ENCODE results near the gene RNPEPL1.

The RNPEPL1 gene

DNA sequence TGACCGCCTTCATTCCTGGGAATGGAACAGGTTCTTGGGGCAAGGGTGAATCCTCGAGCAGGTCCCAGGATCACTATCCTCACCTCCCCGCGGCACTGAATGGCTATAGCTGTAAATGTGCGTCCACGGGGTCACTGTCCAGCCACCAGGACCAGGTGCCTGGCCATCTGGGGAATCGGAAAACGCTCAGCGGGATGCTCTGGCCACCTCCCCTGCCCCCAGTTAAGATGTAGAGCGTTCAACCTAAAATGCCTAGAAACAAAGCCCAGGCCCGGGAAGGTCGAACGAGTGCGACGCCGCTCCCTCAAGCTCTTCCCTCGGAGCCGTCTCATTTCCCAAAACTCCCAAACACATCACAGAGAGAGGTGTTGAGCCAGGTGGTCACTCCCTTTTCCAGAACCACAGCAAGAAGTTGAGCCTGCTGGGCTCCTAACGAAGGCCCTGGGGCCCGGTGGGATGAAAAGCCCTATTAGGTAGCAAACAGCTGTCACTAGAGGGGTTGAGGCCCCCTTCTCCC lies 17.5 kb downstream of the RNPEPL1 start:
- Histone ChIP-seq H3K4ac (ENCODE audit: low read length) (no peak overlapping the region), H3K9ac (ENCODE audit: low read depth, low read length, poor library complexity) (peak overlapping the region; percentile 93), H3K23ac (ENCODE audit: low read depth, low read length, poor library complexity) (no peak overlapping the region), H3K27ac (replicated peaks; ENCODE audit: low read length) (peak overlapping the region; percentile 7), H3K36me3 (replicated peaks in 1 of 2; ENCODE audit: control insufficient read depth in 2 of 2, insufficient read depth in 2 of 2, low read length in 2 of 2) (peaks cover 4 to 40% of the 10 kb centered on the region in 2 donors), H2BK120ac (ENCODE audit: low read depth, low read length) (no peak overlapping the region), H3K79me1 (ENCODE audit: low read depth, low read length) (peaks cover 30% of the 10 kb centered on the region), H2AFZ (ENCODE audit: low read length) (peak overlapping the region; percentile 99), H2BK15ac (ENCODE audit: low read length) (no peak overlapping the region), H3K27me3 (ENCODE audit: control insufficient read depth in 3 of 3, insufficient read depth in 3 of 3, low read depth in 1 of 3, low read length in 3 of 3) (no peaks in the 10 kb centered on the region), H3K4me2 (ENCODE audit: insufficient read depth, low read length, poor library complexity, severe bottlenecking) (peak overlapping the region; percentile 66), H2BK12ac (ENCODE audit: low read length) (no peak overlapping the region), H4K8ac (ENCODE audit: low read depth, low read length) (peak overlapping the region; percentile 56), H3K14ac (ENCODE audit: low read length) (no peak overlapping the region), H2AK5ac (ENCODE audit: low read depth, low read length) (peak overlapping the region; percentile 53), H3K4me1 (ENCODE audit: control insufficient read depth in 2 of 2, insufficient read depth in 1 of 2, low read depth in 1 of 2, low read length in 2 of 2) (peaks cover 15 to 21% of the 10 kb centered on the region in 2 donors), H4K91ac (ENCODE audit: low read depth, low read length, poor library complexity) (no peak overlapping the region), H3K18ac (ENCODE audit: low read length) (peak overlapping the region; percentile 5), H3K4me3 (ENCODE audit: low read length in 2 of 2) (peak overlapping the region; percentile 90), H2BK5ac (ENCODE audit: low read length) (peak overlapping the region; percentile 58), H3K9me3 (replicated peaks in 1 of 2; ENCODE audit: control insufficient read depth in 2 of 2, insufficient read depth in 1 of 2, low read depth in 1 of 2, low read length in 2 of 2) (peaks cover 0 to 4% of the 10 kb centered on the region in 2 donors)
- WGBS, 2 donors (ENCODE audit: extremely low coverage in 2 of 2, insufficient read length in 2 of 2, insufficient replicate concordance in 1 of 2), result no CpG with 5 or more reads among the region's 20 CpGs
- no peak for DNase-seq (ENCODE audit: low spot score)

DNA sequence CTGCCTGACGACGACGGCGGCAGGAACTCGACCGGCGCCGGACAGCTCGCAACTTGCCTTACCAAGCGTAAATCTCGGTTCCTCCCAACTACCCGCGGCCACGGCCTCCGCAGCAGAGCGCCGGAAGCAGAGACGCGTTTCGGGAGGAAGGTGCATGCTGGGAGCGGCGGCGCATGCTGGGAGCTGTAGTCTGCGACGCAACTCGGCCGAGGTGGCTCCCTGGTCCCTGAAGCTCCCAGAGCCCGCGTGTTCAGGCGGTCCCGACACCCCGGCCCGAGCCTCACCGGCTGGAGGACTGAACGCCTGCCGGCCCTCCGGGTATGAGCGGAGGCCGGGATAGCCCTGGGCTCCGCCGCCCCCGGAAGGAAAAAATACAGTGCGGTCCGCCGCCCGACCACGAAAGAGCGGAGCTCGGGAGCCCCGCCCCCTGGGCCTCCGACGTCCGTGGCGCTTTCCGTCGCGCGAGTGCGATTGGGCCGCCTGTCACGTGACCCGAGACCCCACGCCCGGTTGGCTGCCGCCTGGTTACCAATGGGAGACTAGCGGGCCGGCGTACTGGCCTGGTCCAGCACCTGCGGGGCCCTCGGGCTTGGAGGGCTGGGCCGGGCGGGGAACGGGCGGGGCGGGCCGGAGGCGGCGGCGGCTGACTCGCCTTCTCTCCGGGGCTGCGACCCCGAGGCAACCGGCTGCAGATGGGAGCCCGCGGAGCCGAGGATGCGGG lies 18.1 kb downstream of the RNPEPL1 start, which contains the start of gene CAPN10:
TSS of gene CAPN10 (plus strand) at position 537 of the 721 bp plus-strand sequence. CDS start at position 715, 178 bp downstream.
- peak; percentile 95 for DNase-seq (ENCODE audit: low spot score)
- no peak within 1 kb of the TSS for H3K14ac ChIP-seq (ENCODE audit: low read length)
- peak within 1 kb of the TSS; percentile 56 for H4K8ac ChIP-seq (ENCODE audit: low read depth, low read length)
- H3K27me3 ChIP-seq (ENCODE audit: control insufficient read depth in 3 of 3, insufficient read depth in 3 of 3, low read depth in 1 of 3, low read length in 3 of 3), result no peaks in the 10 kb centered on the region
- peak within 1 kb of the TSS; percentile 68 for H3K27ac ChIP-seq (replicated peaks; ENCODE audit: low read length)
- peak within 1 kb of the TSS; percentile 99 for H2AFZ ChIP-seq (ENCODE audit: low read length)
- H2BK12ac ChIP-seq (ENCODE audit: low read length), result no peak within 1 kb of the TSS
- H3K4me2 ChIP-seq (ENCODE audit: insufficient read depth, low read length, poor library complexity, severe bottlenecking), result peak within 1 kb of the TSS; percentile 69
- peak within 1 kb of the TSS; percentile 93 for H3K9ac ChIP-seq (ENCODE audit: low read depth, low read length, poor library complexity)
- peak within 1 kb of the TSS; percentile 98 for H3K18ac ChIP-seq (ENCODE audit: low read length)
- H3K9me3 ChIP-seq (replicated peaks in 1 of 2; ENCODE audit: control insufficient read depth in 2 of 2, insufficient read depth in 1 of 2, low read depth in 1 of 2, low read length in 2 of 2), result peaks cover 0 to 4% of the 10 kb centered on the region in 2 donors
- peaks cover 32% of the 10 kb centered on the region for H3K79me1 ChIP-seq (ENCODE audit: low read depth, low read length)
- peak within 1 kb of the TSS; percentile 75 for H3K23ac ChIP-seq (ENCODE audit: low read depth, low read length, poor library complexity)
- no peak within 1 kb of the TSS for H4K91ac ChIP-seq (ENCODE audit: low read depth, low read length, poor library complexity)
- H3K4me1 ChIP-seq (ENCODE audit: control insufficient read depth in 2 of 2, insufficient read depth in 1 of 2, low read depth in 1 of 2, low read length in 2 of 2), result peaks cover 15 to 21% of the 10 kb centered on the region in 2 donors
- H3K36me3 ChIP-seq (replicated peaks in 1 of 2; ENCODE audit: control insufficient read depth in 2 of 2, insufficient read depth in 2 of 2, low read length in 2 of 2), result peaks cover 10 to 46% of the 10 kb centered on the region in 2 donors
- H2AK5ac ChIP-seq (ENCODE audit: low read depth, low read length), result peak within 1 kb of the TSS; percentile 53
- no peak within 1 kb of the TSS for H3K4ac ChIP-seq (ENCODE audit: low read length)
- H3K4me3 ChIP-seq (ENCODE audit: low read length in 2 of 2), result peak within 1 kb of the TSS; percentile 90 to 93
- no peak within 1 kb of the TSS for H2BK15ac ChIP-seq (ENCODE audit: low read length)
- peak within 1 kb of the TSS; percentile 63 for H2BK120ac ChIP-seq (ENCODE audit: low read depth, low read length)
- peak within 1 kb of the TSS; percentile 58 for H2BK5ac ChIP-seq (ENCODE audit: low read length)
- no CpG with 5 or more reads among the region's 88 CpGs for WGBS, 2 donors (ENCODE audit: extremely low coverage in 2 of 2, insufficient read length in 2 of 2, insufficient replicate concordance in 1 of 2)

DNA sequence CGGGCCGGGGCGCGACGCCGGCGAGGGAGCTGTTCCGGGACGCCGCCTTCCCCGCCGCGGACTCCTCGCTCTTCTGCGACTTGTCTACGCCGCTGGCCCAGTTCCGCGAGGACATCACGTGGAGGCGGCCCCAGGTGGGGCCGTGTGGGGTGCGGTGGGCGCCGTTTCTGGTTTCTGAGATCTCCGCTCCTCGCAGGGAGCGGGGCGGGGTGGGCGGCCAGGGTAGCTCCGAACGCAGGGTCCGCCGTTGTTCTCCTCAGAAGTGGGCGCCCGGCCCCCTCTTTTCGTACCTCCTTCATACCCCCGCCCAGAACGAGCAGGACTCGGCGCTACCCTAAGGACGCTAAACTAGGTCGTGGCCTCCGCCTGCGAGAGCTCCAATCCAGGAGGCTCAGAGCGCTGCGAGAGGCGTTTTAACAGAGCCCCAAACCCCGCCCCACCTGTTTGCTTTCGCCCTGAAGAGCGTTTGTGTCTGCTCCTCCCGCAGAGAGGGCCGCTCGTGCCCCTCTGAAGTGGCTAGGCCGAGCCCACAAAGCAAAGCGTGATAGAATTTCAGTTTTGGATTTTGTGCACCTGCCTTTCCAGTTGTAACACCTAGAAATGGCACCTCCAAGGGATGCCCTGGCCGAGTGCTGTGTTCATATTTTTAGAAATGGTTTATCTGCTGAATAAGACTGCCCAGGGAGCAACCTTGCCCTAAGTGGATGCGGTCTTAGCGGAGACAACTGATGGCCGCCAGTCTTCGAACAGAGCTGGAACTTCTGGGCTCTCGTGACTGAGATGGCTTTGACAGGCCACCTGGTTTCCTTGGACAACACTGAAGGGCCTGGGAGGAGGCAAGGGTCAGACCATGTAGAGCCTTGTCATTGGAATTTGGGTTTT lies 18.9 kb downstream of the RNPEPL1 start:
- Histone ChIP-seq H3K79me1 (ENCODE audit: low read depth, low read length) (peaks cover 40% of the 10 kb centered on the region), H2AFZ (ENCODE audit: low read length) (peak overlapping the region; percentile 99), H3K27me3 (ENCODE audit: control insufficient read depth in 3 of 3, insufficient read depth in 3 of 3, low read depth in 1 of 3, low read length in 3 of 3) (no peaks in the 10 kb centered on the region), H3K27ac (replicated peaks; ENCODE audit: low read length) (no peak overlapping the region), H3K9ac (ENCODE audit: low read depth, low read length, poor library complexity) (peak overlapping the region; percentile 91), H2BK120ac (ENCODE audit: low read depth, low read length) (peak overlapping the region; percentile 26), H2AK5ac (ENCODE audit: low read depth, low read length) (no peak overlapping the region), H3K4ac (ENCODE audit: low read length) (no peak overlapping the region), H4K8ac (ENCODE audit: low read depth, low read length) (no peak overlapping the region), H3K36me3 (replicated peaks in 1 of 2; ENCODE audit: control insufficient read depth in 2 of 2, insufficient read depth in 2 of 2, low read length in 2 of 2) (peaks cover 18 to 53% of the 10 kb centered on the region in 2 donors), H4K91ac (ENCODE audit: low read depth, low read length, poor library complexity) (no peak overlapping the region), H3K23ac (ENCODE audit: low read depth, low read length, poor library complexity) (peak overlapping the region; percentile 56), H3K4me2 (ENCODE audit: insufficient read depth, low read length, poor library complexity, severe bottlenecking) (peak overlapping the region; percentile 69), H2BK12ac (ENCODE audit: low read length) (no peak overlapping the region), H3K14ac (ENCODE audit: low read length) (no peak overlapping the region), H2BK5ac (ENCODE audit: low read length) (no peak overlapping the region), H3K4me3 (ENCODE audit: low read length in 2 of 2) (peak overlapping the region; percentile 90 to 93), H3K4me1 (ENCODE audit: control insufficient read depth in 2 of 2, insufficient read depth in 1 of 2, low read depth in 1 of 2, low read length in 2 of 2) (peaks cover 15 to 21% of the 10 kb centered on the region in 2 donors), H2BK15ac (ENCODE audit: low read length) (no peak overlapping the region), H3K9me3 (replicated peaks in 1 of 2; ENCODE audit: control insufficient read depth in 2 of 2, insufficient read depth in 1 of 2, low read depth in 1 of 2, low read length in 2 of 2) (no peaks in the 10 kb centered on the region), H3K18ac (ENCODE audit: low read length) (peak overlapping the region; percentile 78)
- no CpG with 5 or more reads among the region's 62 CpGs for WGBS, 2 donors (ENCODE audit: extremely low coverage in 2 of 2, insufficient read length in 2 of 2, insufficient replicate concordance in 1 of 2)
- DNase-seq (ENCODE audit: low spot score), result no peak
